ENCODE measurements around the gene CBX1. TPM values are rescaled to one million over a fixed set of nuclear protein-coding genes. Genes with fewer than 3 reads are reported as not detected.

The CBX1 gene
- total RNA-seq: 20.2 TPM

- H3K27me3 ChIP-seq: no peaks in the 10 kb centered on the region
- no peaks in the 10 kb centered on the region for H3K9me3 ChIP-seq
- intact Hi-C loops (cut with DNase I): loop anchor here (1.0 to 10.0 kb wide), 4 partner anchors 52 to 256 kb away; partner anchors contain the start of genes NFE2L1, PNPO and SCRN2
- H3K36me3 ChIP-seq: no peaks in the 10 kb centered on the region
- TF ChIP-seq, protein P1, sequence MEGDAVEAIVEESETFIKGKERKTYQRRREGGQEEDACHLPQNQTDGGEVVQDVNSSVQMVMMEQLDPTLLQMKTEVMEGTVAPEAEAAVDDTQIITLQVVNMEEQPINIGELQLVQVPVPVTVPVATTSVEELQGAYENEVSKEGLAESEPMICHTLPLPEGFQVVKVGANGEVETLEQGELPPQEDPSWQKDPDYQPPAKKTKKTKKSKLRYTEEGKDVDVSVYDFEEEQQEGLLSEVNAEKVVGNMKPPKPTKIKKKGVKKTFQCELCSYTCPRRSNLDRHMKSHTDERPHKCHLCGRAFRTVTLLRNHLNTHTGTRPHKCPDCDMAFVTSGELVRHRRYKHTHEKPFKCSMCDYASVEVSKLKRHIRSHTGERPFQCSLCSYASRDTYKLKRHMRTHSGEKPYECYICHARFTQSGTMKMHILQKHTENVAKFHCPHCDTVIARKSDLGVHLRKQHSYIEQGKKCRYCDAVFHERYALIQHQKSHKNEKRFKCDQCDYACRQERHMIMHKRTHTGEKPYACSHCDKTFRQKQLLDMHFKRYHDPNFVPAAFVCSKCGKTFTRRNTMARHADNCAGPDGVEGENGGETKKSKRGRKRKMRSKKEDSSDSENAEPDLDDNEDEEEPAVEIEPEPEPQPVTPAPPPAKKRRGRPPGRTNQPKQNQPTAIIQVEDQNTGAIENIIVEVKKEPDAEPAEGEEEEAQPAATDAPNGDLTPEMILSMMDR (IDR thresholded peaks at IDR 0.05): no peak
- peak within 1 kb of the TSS; percentile 88 to 94 for H3K4me3 ChIP-seq
- H3K27ac ChIP-seq: peak within 1 kb of the TSS; percentile 96 to 98
- peak; percentile 71 to 97 for DNase-seq (ENCODE audit: low spot score in 2 of 2)
- peaks cover 0 to 14% of the 10 kb centered on the region in 2 donors for H3K4me1 ChIP-seq
Observed at GRCh38 chr17:48101012-48101720, at the start of gene CBX1. TSS of gene CBX1 (minus strand) at chr17:48101478. CDS start at chr17:48077004, 24,474 bp downstream.

- no peak for DNase-seq (ENCODE audit: low spot score in 2 of 2)
- H3K4me1 ChIP-seq: no peaks in the 10 kb centered on the region
- H3K9me3 ChIP-seq: no peaks in the 10 kb centered on the region
- TF ChIP-seq, protein P1 (IDR thresholded peaks at IDR 0.05): no peak
- no peak overlapping the region for H3K4me3 ChIP-seq
- no peaks in the 10 kb centered on the region for H3K36me3 ChIP-seq
- intact Hi-C loops (cut with DNase I): no loop called here
- H3K27ac ChIP-seq: no peak overlapping the region
- no peaks in the 10 kb centered on the region for H3K27me3 ChIP-seq
Observed at GRCh38 chr17:48150597-48151001, 49.3 kb upstream of the CBX1 start.

- intact Hi-C loops (cut with DNase I): no loop called here
- no peak overlapping the region for H3K4me3 ChIP-seq
- no peaks in the 10 kb centered on the region for H3K36me3 ChIP-seq
- H3K4me1 ChIP-seq: no peaks in the 10 kb centered on the region
- no peaks in the 10 kb centered on the region for H3K27me3 ChIP-seq
- no peak overlapping the region for H3K27ac ChIP-seq
- TF ChIP-seq, protein P1 (IDR thresholded peaks at IDR 0.05): no peak
- no peaks in the 10 kb centered on the region for H3K9me3 ChIP-seq
- no peak for DNase-seq (ENCODE audit: low spot score in 2 of 2)
Observed at GRCh38 chr17:48149787-48150463, 48.6 kb upstream of the CBX1 start.

DNA sequence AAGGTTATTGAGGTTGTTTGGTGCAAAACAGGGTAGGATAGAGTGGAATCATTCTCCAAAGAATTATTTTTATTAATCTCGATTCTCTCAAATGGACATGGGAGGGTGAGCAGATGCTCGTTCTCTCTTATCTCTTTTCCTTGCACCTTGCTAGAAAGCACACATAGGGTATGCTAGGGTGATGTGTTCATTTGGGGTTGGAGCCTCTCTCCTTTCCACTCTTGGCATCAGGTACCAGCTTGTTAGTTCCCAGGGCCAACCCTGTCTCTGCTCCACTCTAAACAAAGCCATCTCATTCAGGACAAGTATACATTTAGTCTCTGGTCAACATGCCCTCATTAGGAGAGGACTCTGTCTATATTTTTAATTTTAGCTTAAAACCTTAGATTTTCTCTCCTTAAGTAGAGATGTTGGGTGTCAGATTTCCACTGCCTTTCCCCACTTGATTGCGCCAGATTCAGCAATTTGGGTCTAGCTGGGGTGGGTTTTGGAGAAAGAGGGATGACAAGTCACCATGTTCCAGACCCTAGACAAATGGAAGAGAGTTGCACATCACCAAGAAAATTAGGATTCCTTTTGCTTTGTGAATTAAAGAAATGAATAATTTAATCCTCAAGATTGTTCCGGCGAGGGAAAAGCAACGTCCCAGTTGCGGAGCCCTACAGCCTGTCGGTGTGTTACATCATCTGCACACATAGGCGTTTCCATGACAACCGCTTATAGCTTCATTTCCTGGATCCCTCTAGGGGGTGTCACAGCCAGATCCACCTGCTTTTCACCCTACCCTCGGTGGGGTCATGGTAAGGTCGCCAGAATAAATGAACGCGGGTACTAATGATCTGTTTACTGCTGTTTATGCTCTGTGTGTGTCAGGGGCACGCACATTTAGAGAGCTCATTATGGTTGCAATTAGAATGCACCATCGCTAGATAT lies 47.8 kb upstream of the CBX1 start:
- H3K27me3 ChIP-seq: no peaks in the 10 kb centered on the region

More for the DNA sequence above, 47.8 kb upstream of the CBX1 start:
- H3K36me3 ChIP-seq: no peaks in the 10 kb centered on the region
- DNase-seq (ENCODE audit: low spot score in 2 of 2): no peak
- no peak overlapping the region for H3K27ac ChIP-seq
- H3K4me1 ChIP-seq: no peaks in the 10 kb centered on the region
- no peaks in the 10 kb centered on the region for H3K9me3 ChIP-seq
- TF ChIP-seq, protein P1 (IDR thresholded peaks at IDR 0.05): no peak
- no peak overlapping the region for H3K4me3 ChIP-seq
- intact Hi-C loops (cut with DNase I): no loop called here
